PC-9 (cell line): ENCODE measurements around the gene DOC2B. TPM values are rescaled to one million over a fixed set of nuclear protein-coding genes. Genes with fewer than 3 reads are reported as not detected.

Experiments used
- BruUV-seq: library from RNA; stranded (reverse); fragments of 400-500 nt; replicated peaks from 2 replicates; lab custom pipeline; 2021; lab: Mats Ljungman, UMichigan
- CTCF ChIA-PET: fragments of 300-600 bp; sonication (Branson Sonifier 250); formaldehyde crosslinking; loops from one replicate; lab custom pipeline; 2022; ENCODE audit warnings: antibody characterized with exemption; lab: Charles Lee
- POLR2A ChIA-PET: fragments of 300-600 bp; sonication (Branson Sonifier 250); formaldehyde crosslinking; loops from one replicate; lab custom pipeline; 2022; ENCODE audit warnings: antibody characterized with exemption; ENCODE audit not compliant: unreplicated experiment; lab: Charles Lee
- DNase-seq, 2 experiments: peaks; one replicate each; pipeline versions ENCODE4 v3.0.0 to v3.0.0-alpha.2; 2015 to 2022; ENCODE audit warnings: mixed read lengths in 1 of 2
- H2AFZ ChIP-seq: fragments of 200-600 bp; sonication (generic); 2 replicates; pipeline ENCODE4 v1.8.1; 2017; ENCODE audit warnings: antibody characterized with exemption
- H3F3A ChIP-seq: fragments of 200-600 bp; sonication (generic); 2 replicates; pipeline ENCODE4 v1.8.1; 2017; ENCODE audit warnings: antibody characterized with exemption, mild to moderate bottlenecking, low read depth; ENCODE audit not compliant: insufficient read depth
- H3K27ac ChIP-seq: fragments of 200-600 bp; sonication (generic); 2 replicates; pipeline ENCODE4 v1.6.1; 2016; ENCODE audit warnings: mixed run types
- H3K27me3 ChIP-seq: fragments of 200-600 bp; sonication (generic); 2 replicates; pipeline ENCODE4 v1.6.1; 2016; ENCODE audit warnings: low read depth, mixed run types; ENCODE audit not compliant: insufficient read depth
- H3K36me3 ChIP-seq: fragments of 200-600 bp; sonication (generic); 2 replicates; pipeline ENCODE4 v1.6.1; 2016; ENCODE audit warnings: low read depth, mixed run types
- H3K4me1 ChIP-seq: fragments of 200-600 bp; sonication (generic); replicated peaks from 2 replicates; pipeline ENCODE4 v1.6.1; 2016; ENCODE audit warnings: mixed run types; ENCODE audit not compliant: insufficient read depth
- H3K4me2 ChIP-seq: fragments of 200-600 bp; sonication (generic); 2 replicates; pipeline ENCODE4 v1.6.1; 2017; ENCODE audit warnings: mixed run types
- H3K4me3 ChIP-seq: fragments of 200-600 bp; sonication (generic); 2 replicates; pipeline ENCODE4 v1.6.1; 2016; ENCODE audit warnings: mixed run types
- H3K79me2 ChIP-seq: fragments of 200-600 bp; sonication (generic); 2 replicates; pipeline ENCODE4 v1.6.1; 2017; ENCODE audit warnings: low read depth, mixed run types
- H3K9me2 ChIP-seq: fragments of 200-600 bp; sonication (generic); 2 replicates; pipeline ENCODE4 v1.8.1; 2017; ENCODE audit warnings: mild to moderate bottlenecking; ENCODE audit not compliant: insufficient read depth
- H3K9me3 ChIP-seq: fragments of 200-600 bp; sonication (generic); 2 replicates; pipeline ENCODE4 v1.8.1; 2016; ENCODE audit warnings: low read depth; ENCODE audit not compliant: insufficient read depth
- H4K20me1 ChIP-seq: fragments of 200-600 bp; sonication (generic); 2 replicates; pipeline ENCODE4 v1.8.1; 2017; ENCODE audit not compliant: insufficient read depth
- EZH2 ChIP-seq: fragments of 200-600 bp; sonication (generic); IDR thresholded peaks from 2 replicates; pipeline ENCODE4 v1.8.0; 2017; ENCODE audit warnings: antibody characterized with exemption, low read depth
- intact Hi-C: fragments of 100-400 bp; cut with micrococcal nuclease; formaldehyde crosslinking; loops from one replicate; pipeline ENCODE4 v1.10.0; 2022; ENCODE audit not compliant: unreplicated experiment
- total RNA-seq: library from RNA; stranded (reverse); gene quantifications from 2 replicates; pipeline ENCODE4 v1.2.3, GENCODE V29; 2021
- TF ChIP-seq, protein P1 (sequence below): fragments of 200-600 bp; sonication (generic); conservative IDR thresholded peaks from 2 replicates; pipeline ENCODE4 v1.6.1; 2017; ENCODE audit warnings: mixed run types, antibody characterized with exemption, mild to moderate bottlenecking, moderate library complexity

DOC2B gene
- total RNA-seq, 1 experiment from 2014 or later: not detected

- no peaks in the 10 kb centered on the region for H3K36me3 ChIP-seq
- intact Hi-C loops: no loop called here
These were observed 33.4 kb downstream of the DOC2B start for GRCh38 chr17:147796-148740.

DNA sequence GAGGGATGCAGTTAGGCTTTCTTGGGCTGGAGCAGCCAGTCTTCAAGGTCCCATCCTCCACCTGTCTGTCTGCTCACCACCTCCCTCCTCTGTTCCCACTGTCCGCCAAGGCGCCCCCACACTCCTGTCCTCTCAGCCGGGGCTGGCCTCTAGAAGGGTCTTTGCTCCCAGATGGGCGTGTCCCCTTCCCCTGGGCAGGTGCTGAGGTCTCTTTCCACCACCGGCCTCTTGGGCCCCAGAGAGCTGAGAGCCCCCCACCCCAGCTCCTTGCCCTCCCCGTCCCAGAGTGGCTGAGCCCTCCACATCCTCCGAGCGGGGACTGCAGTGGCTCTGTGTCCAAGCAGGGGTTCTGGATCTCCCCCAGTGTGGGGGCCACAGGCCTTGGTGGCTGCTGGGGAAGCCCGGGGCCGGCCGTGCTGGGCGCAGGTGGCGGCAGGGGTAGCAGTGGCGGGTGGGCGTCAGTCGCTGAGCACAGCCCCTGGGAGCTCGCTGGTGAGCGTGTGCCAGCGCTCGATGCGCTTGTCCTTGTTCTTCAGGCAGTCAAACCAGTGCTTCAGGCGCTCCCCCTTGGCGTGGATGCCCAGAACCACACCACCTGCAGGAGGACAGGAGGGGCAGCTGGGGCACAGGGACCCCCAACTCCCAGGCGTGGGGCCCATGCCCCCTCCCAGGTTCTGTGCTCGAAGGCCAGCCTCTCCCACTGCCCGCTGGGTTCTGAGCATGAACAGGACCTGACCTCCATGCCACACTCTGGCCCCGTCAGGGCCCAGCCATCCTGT lies 34.3 kb downstream of the DOC2B start:
- no peak for TF ChIP-seq EZH2
- TF ChIP-seq, protein P1, sequence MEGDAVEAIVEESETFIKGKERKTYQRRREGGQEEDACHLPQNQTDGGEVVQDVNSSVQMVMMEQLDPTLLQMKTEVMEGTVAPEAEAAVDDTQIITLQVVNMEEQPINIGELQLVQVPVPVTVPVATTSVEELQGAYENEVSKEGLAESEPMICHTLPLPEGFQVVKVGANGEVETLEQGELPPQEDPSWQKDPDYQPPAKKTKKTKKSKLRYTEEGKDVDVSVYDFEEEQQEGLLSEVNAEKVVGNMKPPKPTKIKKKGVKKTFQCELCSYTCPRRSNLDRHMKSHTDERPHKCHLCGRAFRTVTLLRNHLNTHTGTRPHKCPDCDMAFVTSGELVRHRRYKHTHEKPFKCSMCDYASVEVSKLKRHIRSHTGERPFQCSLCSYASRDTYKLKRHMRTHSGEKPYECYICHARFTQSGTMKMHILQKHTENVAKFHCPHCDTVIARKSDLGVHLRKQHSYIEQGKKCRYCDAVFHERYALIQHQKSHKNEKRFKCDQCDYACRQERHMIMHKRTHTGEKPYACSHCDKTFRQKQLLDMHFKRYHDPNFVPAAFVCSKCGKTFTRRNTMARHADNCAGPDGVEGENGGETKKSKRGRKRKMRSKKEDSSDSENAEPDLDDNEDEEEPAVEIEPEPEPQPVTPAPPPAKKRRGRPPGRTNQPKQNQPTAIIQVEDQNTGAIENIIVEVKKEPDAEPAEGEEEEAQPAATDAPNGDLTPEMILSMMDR: no peak
- Histone ChIP-seq H3K27ac (no peak overlapping the region), H3K4me1 (no peaks in the 10 kb centered on the region), H3K79me2 (no peaks in the 10 kb centered on the region), H4K20me1 (no peaks in the 10 kb centered on the region), H3K9me3 (no peaks in the 10 kb centered on the region), H3K4me3 (no peak overlapping the region), H3K9me2 (no peaks in the 10 kb centered on the region), H3F3A (no peaks in the 10 kb centered on the region), H2AFZ (no peak overlapping the region), H3K27me3 (peaks cover 14% of the 10 kb centered on the region; the same call in 1 of the 2 replicates), H3K36me3 (no peaks in the 10 kb centered on the region), H3K4me2 (no peak overlapping the region)
- ChIA-PET CTCF (no interaction called here), POLR2A (no interaction called here)
- intact Hi-C loops: no loop called here
- DNase-seq: no peak
- no TSS peak for BruUV-seq

More at GRCh38 chr17:147796-148740, 33.4 kb downstream of the DOC2B start:
- Histone ChIP-seq H3F3A (no peaks in the 10 kb centered on the region), H3K79me2 (no peaks in the 10 kb centered on the region), H3K4me1 (no peaks in the 10 kb centered on the region), H3K27me3 (peaks cover 14% of the 10 kb centered on the region; the same call in 1 of the 2 replicates), H2AFZ (no peak overlapping the region), H4K20me1 (no peaks in the 10 kb centered on the region), H3K9me3 (no peaks in the 10 kb centered on the region), H3K9me2 (no peaks in the 10 kb centered on the region), H3K4me3 (no peak overlapping the region), H3K4me2 (no peak overlapping the region), H3K27ac (no peak overlapping the region)
- DNase-seq: no peak
- ChIA-PET CTCF (interaction anchor here (0.6 kb wide), 1 partner anchor 544 kb away, joined by 3 read pairs; no protein-coding TSS in a partner anchor), POLR2A (no interaction called here)
- no TSS peak for BruUV-seq
- TF ChIP-seq EZH2: no peak
- TF ChIP-seq, protein P1: no peak

DNA sequence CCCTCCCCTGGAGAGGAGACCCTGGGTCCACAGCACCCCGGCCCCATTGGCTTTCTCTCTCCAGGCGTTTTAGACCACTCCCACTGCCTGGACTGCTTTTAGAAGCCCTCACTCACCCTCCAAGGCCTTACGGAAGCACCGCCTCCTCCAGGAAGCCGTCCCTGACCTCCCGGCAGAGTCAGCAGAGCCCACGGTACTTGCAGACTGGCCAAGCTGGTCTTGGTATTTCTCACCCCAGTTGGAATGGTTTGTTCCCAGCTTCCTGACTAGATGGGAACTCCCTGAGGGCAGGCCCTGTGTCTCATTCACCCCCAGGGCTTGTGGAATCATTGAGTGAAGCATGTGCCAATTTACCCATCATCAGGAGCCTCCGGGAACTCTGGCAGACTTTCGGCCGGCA lies 34.9 kb downstream of the DOC2B start:
- H3K4me3 ChIP-seq: no peak overlapping the region
- no peaks in the 10 kb centered on the region for H3F3A ChIP-seq
- no peaks in the 10 kb centered on the region for H3K36me3 ChIP-seq
- intact Hi-C loops: no loop called here
- peaks cover 14% of the 10 kb centered on the region; the same call in 1 of the 2 replicates for H3K27me3 ChIP-seq
- CTCF ChIA-PET: interaction anchor here (0.5 kb wide), 1 partner anchor 32 kb away, joined by 4 read pairs; no protein-coding TSS in a partner anchor
- no TSS peak for BruUV-seq
- no peak for TF ChIP-seq EZH2
- H3K27ac ChIP-seq: no peak overlapping the region
- no peaks in the 10 kb centered on the region for H4K20me1 ChIP-seq
- no peak overlapping the region for H3K4me2 ChIP-seq
- H3K9me3 ChIP-seq: no peaks in the 10 kb centered on the region
- no peaks in the 10 kb centered on the region for H3K79me2 ChIP-seq
- no peaks in the 10 kb centered on the region for H3K4me1 ChIP-seq
- POLR2A ChIA-PET: no interaction called here
- no peak overlapping the region for H2AFZ ChIP-seq
- H3K9me2 ChIP-seq: no peaks in the 10 kb centered on the region
- no peak for DNase-seq
